ENCODE results near the gene GPR27. TPM values are rescaled to one million over a fixed set of nuclear protein-coding genes. Genes with fewer than 3 reads are reported as not detected.

The GPR27 gene
- 10.1 and 11.6 TPM in 2 replicates for total RNA-seq (2014; rRNA removed; shearing (Covaris generic))

- peak; percentile 85 for DNase-seq
- Histone ChIP-seq H3K36me3 (replicated peaks; ENCODE audit: control insufficient read depth, insufficient read depth, low read length) (no peaks in the 10 kb centered on the region), H3K4me3 (ENCODE audit: insufficient read depth, low read depth, low read length) (peak within 1 kb of the TSS; percentile 76), H3K27me3 (ENCODE audit: control insufficient read depth, insufficient read depth, low read length) (peaks cover 45% of the 10 kb centered on the region)
These were observed at the start of gene GPR27 for GRCh38 chr3:71753701-71754609. GPR27 (plus strand) TSS chr3:71753855; CDS start chr3:71754050, 195 bp downstream.

DNA sequence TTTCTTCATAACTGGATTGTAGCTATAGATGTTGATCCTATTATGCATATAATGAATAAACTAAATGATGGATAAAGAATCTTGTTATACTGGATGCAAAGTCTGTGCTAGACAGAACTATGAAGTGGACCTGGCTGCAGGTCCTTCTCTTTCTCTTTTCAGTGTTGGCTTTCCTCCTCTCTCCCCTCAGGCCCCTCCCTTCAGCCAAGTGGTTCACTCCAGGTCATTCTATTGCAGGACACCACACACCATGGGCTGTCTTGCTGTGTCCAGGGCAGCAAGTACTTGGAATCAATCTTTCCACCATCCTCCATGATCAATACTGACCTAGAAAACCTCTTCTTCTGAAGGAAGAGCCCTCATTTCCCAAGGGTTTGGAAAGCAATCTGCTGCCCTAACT is 48.7 kb upstream of the GPR27 start:
- no peak for DNase-seq
- Histone ChIP-seq H3K27me3 (ENCODE audit: control insufficient read depth, insufficient read depth, low read length) (no peaks in the 10 kb centered on the region), H3K4me3 (ENCODE audit: insufficient read depth, low read depth, low read length) (no peak overlapping the region), H3K36me3 (replicated peaks; ENCODE audit: control insufficient read depth, insufficient read depth, low read length) (no peaks in the 10 kb centered on the region)

GRCh38 chr3:71705681-71706080 is 48.0 kb upstream of the GPR27 start:
- no peak for DNase-seq
- no peaks in the 10 kb centered on the region for H3K36me3 ChIP-seq (replicated peaks; ENCODE audit: control insufficient read depth, insufficient read depth, low read length)
- H3K27me3 ChIP-seq (ENCODE audit: control insufficient read depth, insufficient read depth, low read length) = no peaks in the 10 kb centered on the region
- H3K4me3 ChIP-seq (ENCODE audit: insufficient read depth, low read depth, low read length) = no peak overlapping the region

DNA sequence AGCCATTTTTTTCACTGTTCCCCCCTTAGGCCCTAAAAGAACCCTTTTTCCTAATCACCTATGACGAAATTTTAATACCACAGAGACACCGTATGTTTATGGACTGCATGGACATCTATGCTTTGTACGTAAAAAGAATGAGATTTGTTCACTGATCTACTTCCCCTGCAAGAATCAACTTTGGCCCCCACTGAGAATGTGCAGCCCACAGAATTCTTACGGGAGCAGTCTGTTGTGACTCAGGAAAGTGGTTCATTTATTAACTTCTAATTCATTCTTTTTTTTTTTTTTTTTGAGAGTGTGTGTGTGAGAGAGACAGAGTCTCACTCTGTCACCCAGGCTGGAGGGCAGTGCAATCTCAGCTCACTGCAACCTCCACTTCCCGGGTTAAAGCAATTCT is 46.1 kb upstream of the GPR27 start:
- no peaks in the 10 kb centered on the region for H3K27me3 ChIP-seq (ENCODE audit: control insufficient read depth, insufficient read depth, low read length)
- no peak for DNase-seq
- no peak overlapping the region for H3K4me3 ChIP-seq (ENCODE audit: insufficient read depth, low read depth, low read length)
- no peaks in the 10 kb centered on the region for H3K36me3 ChIP-seq (replicated peaks; ENCODE audit: control insufficient read depth, insufficient read depth, low read length)

- Histone ChIP-seq H3K4me3 (ENCODE audit: insufficient read depth, low read depth, low read length) (no peak overlapping the region), H3K36me3 (replicated peaks; ENCODE audit: control insufficient read depth, insufficient read depth, low read length) (no peaks in the 10 kb centered on the region), H3K27me3 (ENCODE audit: control insufficient read depth, insufficient read depth, low read length) (no peaks in the 10 kb centered on the region)
- DNase-seq = no peak
These were observed 45.1 kb upstream of the GPR27 start for GRCh38 chr3:71708476-71709105.

DNA sequence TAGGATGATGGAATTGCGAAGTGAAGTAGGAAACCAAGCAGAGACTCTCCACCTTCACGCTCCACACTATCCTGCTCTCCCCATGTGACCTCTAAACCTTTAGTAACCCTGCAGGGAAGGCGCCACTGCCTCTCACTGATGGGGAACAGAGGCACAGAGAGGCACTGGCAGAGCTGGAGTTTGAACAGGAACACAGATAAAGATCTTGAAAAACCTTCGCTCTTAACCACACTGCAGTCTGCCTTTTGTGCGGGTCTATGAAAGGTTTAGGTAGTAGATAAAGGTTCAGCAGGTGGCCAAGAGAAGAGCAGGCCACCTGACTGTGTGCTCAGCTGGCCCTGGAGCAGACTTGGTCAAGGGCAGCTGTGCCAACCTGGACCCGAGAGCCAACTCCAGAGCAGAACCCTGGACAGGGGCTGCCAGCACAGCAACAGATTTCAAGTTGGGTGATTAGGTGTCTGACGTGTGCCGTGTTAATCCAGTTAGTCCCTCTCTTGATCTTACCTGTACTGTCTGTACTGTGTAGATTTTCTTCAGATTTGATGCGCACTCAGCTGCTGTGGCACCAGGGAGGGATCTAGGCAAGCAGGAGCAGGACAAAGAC is 43.6 kb upstream of the GPR27 start:
- Histone ChIP-seq H3K27me3 (ENCODE audit: control insufficient read depth, insufficient read depth, low read length) (no peaks in the 10 kb centered on the region), H3K4me3 (ENCODE audit: insufficient read depth, low read depth, low read length) (no peak overlapping the region), H3K36me3 (replicated peaks; ENCODE audit: control insufficient read depth, insufficient read depth, low read length) (no peaks in the 10 kb centered on the region)
- no peak for DNase-seq

DNA sequence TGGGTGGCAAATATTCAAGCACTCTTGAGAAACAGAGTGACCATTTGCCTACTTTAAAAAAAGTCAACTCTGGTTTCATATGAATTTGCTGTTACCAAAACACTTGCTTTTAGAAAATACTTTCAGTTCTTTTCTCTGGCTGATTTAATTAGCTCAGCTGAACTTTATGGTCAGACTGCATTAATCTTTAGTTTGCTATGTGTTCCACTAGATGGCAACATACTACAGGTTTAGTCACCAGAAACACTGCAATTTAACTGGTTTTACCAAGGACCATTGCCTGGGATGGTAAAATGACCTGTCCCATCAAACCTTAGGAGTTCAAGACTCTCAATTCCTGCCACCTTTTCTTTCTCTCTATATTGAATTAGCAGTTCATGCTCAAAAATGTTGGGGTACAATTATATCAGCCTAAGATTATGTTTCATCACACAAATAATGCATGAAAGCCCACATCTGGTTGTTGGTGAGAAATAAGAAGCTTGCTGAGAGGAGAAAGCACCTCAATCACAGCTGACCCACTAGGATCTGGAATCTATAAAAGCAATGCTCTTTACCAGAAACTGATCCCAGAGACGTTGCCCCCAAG is 42.7 kb upstream of the GPR27 start:
- H3K27me3 ChIP-seq (ENCODE audit: control insufficient read depth, insufficient read depth, low read length) = no peaks in the 10 kb centered on the region
- H3K36me3 ChIP-seq (replicated peaks; ENCODE audit: control insufficient read depth, insufficient read depth, low read length) = no peaks in the 10 kb centered on the region
- H3K4me3 ChIP-seq (ENCODE audit: insufficient read depth, low read depth, low read length) = no peak overlapping the region
- peak; percentile 67 for DNase-seq

DNA sequence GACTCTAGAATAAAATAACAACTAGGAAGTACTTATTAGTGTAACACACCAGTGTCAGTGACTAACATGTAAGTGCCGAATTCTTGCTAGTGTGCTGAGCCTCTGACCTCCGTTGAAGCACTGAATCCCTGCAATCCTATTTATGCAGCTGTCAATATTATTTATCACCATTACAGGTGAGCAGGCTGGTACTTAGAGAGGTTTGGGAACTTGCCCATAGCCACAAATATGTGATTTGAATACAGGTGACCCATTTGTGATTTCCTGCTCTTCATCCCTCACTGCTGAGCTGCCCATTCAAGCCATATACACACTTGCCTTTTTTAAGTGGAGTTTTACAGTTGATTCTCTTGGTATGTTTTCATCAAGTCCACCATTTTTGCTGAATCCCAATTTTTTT is 40.6 kb upstream of the GPR27 start:
- Histone ChIP-seq H3K36me3 (replicated peaks; ENCODE audit: control insufficient read depth, insufficient read depth, low read length) (no peaks in the 10 kb centered on the region), H3K4me3 (ENCODE audit: insufficient read depth, low read depth, low read length) (no peak overlapping the region), H3K27me3 (ENCODE audit: control insufficient read depth, insufficient read depth, low read length) (no peaks in the 10 kb centered on the region)
- DNase-seq = no peak

DNA sequence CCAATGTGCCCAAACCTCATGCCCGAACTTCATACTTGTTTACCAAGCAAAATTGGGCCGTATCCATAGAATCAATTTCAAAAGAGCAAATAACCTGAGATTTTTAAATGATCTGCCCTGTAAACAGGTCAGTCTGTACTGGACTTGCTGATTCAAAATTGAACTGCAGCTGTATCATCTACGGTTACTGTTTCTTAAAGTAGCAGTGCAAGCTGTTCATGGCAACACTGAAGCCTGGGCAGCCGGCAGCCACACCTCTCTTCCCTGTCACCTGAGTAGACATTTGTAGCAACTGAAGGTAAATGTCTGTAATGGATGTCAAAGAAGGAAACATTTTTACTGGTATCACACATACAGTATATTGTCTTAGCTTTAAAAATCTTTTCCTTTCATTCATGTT is 39.1 kb upstream of the GPR27 start:
- no peaks in the 10 kb centered on the region for H3K36me3 ChIP-seq (replicated peaks; ENCODE audit: control insufficient read depth, insufficient read depth, low read length)
- no peaks in the 10 kb centered on the region for H3K27me3 ChIP-seq (ENCODE audit: control insufficient read depth, insufficient read depth, low read length)
- no peak overlapping the region for H3K4me3 ChIP-seq (ENCODE audit: insufficient read depth, low read depth, low read length)
- no peak for DNase-seq

GRCh38 chr3:71718072-71718471 is 35.6 kb upstream of the GPR27 start:
- peaks cover 2% of the 10 kb centered on the region; the same call in 1 of the 2 replicates for H3K27me3 ChIP-seq (ENCODE audit: control insufficient read depth, insufficient read depth, low read length)
- H3K4me3 ChIP-seq (ENCODE audit: insufficient read depth, low read depth, low read length) = no peak overlapping the region
- H3K36me3 ChIP-seq (replicated peaks; ENCODE audit: control insufficient read depth, insufficient read depth, low read length) = no peaks in the 10 kb centered on the region
- no peak for DNase-seq

DNA sequence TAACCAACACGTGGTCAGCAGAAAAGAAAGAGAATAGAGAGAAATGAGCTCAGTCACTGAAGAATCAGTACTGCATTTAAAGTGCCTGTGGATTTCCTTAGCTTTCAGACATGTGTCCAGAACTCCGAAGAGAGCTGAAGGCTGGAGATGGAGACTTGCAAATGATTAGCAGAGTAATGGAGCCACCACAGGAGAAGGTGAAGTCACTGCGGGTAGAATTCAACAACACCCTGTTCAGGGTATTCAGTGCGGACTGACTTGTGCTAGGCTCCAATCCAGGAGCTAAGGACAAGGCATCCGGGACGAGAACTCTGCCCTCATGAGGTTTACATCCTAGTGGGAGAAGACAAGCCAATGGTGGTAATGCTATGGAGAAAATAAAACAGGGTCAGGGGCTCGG is 32.7 kb upstream of the GPR27 start:
- no peaks in the 10 kb centered on the region for H3K36me3 ChIP-seq (replicated peaks; ENCODE audit: control insufficient read depth, insufficient read depth, low read length)
- no peak overlapping the region for H3K4me3 ChIP-seq (ENCODE audit: insufficient read depth, low read depth, low read length)
- H3K27me3 ChIP-seq (ENCODE audit: control insufficient read depth, insufficient read depth, low read length) = peaks cover 17% of the 10 kb centered on the region
- no peak for DNase-seq

DNA sequence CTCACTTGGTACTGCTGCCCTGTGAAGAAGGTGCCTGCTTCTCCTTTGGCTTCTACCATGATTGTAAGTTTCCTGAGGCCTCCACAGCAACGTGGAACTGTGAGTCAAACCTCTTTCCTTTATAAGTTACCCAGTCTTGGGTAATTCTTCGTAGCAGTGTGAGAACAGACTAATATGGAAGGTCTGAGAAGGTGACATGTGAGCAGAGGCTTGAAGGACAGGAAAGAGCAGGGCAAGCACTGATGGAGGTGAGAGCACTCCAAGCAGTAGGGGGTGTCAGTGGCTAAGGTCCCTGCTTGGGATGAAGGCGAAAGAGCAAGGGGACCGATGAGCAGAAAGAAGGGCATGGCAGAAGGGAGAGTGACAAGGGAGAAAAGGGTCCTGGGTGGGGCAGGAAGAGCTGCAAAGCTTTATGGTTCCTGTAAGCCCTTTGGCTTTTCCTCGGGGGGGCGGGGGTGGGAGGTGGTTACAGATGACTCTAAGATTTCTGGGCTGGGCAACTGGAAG is 32.0 kb upstream of the GPR27 start:
- H3K36me3 ChIP-seq (replicated peaks; ENCODE audit: control insufficient read depth, insufficient read depth, low read length) = no peaks in the 10 kb centered on the region
- H3K4me3 ChIP-seq (ENCODE audit: insufficient read depth, low read depth, low read length) = no peak overlapping the region
- no peak for DNase-seq
- H3K27me3 ChIP-seq (ENCODE audit: control insufficient read depth, insufficient read depth, low read length) = peaks cover 17% of the 10 kb centered on the region

DNA sequence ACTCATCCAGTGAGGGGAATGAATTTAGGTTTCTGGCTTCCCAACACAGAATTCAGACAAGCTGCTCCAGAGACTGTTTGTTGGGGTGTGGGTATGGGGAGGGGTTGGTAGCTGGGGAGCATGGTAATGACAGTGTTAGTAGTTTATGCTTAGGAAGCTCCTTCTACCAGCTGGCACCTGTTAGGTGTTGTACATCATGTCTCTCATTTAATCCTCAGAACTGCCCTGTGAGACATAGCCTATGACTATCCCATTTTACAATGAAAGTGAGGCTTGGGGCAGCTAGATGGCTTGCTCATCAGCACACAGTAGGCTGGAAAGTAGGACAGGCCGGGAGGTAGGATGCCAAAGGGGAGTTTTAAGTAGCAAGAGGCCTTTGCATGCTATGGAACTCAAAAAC is 31.0 kb upstream of the GPR27 start:
- DNase-seq = no peak
- H3K36me3 ChIP-seq (replicated peaks; ENCODE audit: control insufficient read depth, insufficient read depth, low read length) = no peaks in the 10 kb centered on the region
- peaks cover 17% of the 10 kb centered on the region for H3K27me3 ChIP-seq (ENCODE audit: control insufficient read depth, insufficient read depth, low read length)
- no peak overlapping the region for H3K4me3 ChIP-seq (ENCODE audit: insufficient read depth, low read depth, low read length)

- Histone ChIP-seq H3K27me3 (ENCODE audit: control insufficient read depth, insufficient read depth, low read length) (peaks cover 17% of the 10 kb centered on the region), H3K4me3 (ENCODE audit: insufficient read depth, low read depth, low read length) (no peak overlapping the region), H3K36me3 (replicated peaks; ENCODE audit: control insufficient read depth, insufficient read depth, low read length) (no peaks in the 10 kb centered on the region)
- no peak for DNase-seq
These were observed 30.0 kb upstream of the GPR27 start for GRCh38 chr3:71723452-71724170.

All from H7 (cell line).